ENCODE data around the gene NOP10. TPM values are rescaled to one million over a fixed set of nuclear protein-coding genes. Genes with fewer than 3 reads are reported as not detected.
A peak's percentile ranks its signal among the peaks of the same experiment; 100 is the strongest.

The NOP10 gene
- total and polyA plus RNA-seq, 2 of the 13 experiments (the other 11 are each of a cell fraction or from before 2014, with no cell fraction given): 239 to 369 TPM

DNA sequence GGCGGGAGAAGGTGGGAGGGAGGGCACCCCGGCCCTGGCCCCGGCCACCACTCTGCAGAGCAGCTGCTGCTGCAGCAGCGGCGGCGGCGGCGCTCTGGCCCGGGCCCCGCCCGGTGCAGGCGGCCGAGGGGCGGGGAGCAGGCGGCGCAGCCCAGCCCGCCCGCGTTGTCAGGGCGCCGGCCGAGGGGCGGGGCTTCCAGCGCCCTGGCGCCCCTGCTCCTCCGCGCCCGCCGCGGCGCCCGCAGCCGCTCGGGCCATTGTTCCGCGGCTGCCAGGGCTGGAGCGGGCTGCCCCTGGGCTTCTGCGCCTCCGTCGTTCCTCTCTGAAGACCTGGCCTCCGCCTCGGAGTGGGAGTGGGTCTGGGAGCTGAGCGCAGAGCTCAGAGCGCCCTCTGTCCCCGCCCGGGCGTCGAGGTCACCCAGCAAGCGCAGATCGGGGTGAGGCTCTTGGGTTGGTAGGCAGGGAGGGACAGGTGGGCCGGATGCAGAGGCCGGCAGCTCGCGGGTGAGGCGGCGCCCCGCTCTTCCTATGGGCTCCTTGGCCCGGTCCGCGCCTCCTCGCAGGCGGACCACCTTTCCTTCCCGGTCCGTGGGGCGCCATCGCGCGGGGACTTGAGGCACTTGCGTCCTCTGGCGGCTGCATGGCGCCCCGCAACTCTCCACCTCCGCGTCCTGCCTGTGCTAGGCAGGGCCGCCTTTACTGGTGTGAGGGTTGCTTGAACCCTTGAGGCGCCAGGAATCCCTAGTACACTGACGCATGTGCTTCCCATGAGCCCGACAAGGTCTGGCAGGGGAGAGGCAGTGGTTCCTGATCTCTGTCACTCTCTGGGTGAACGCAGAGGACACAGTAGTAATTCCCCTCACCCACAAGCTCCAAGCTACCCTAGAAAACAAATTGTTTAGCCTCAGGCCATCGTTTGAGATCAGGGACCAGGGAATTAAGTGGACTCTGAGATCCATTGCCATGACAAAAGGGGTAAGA lies 24.5 kb upstream of the NOP10 start, which contains the start of gene LPCAT4 (continued):
- TF ChIP-seq, protein P1, sequence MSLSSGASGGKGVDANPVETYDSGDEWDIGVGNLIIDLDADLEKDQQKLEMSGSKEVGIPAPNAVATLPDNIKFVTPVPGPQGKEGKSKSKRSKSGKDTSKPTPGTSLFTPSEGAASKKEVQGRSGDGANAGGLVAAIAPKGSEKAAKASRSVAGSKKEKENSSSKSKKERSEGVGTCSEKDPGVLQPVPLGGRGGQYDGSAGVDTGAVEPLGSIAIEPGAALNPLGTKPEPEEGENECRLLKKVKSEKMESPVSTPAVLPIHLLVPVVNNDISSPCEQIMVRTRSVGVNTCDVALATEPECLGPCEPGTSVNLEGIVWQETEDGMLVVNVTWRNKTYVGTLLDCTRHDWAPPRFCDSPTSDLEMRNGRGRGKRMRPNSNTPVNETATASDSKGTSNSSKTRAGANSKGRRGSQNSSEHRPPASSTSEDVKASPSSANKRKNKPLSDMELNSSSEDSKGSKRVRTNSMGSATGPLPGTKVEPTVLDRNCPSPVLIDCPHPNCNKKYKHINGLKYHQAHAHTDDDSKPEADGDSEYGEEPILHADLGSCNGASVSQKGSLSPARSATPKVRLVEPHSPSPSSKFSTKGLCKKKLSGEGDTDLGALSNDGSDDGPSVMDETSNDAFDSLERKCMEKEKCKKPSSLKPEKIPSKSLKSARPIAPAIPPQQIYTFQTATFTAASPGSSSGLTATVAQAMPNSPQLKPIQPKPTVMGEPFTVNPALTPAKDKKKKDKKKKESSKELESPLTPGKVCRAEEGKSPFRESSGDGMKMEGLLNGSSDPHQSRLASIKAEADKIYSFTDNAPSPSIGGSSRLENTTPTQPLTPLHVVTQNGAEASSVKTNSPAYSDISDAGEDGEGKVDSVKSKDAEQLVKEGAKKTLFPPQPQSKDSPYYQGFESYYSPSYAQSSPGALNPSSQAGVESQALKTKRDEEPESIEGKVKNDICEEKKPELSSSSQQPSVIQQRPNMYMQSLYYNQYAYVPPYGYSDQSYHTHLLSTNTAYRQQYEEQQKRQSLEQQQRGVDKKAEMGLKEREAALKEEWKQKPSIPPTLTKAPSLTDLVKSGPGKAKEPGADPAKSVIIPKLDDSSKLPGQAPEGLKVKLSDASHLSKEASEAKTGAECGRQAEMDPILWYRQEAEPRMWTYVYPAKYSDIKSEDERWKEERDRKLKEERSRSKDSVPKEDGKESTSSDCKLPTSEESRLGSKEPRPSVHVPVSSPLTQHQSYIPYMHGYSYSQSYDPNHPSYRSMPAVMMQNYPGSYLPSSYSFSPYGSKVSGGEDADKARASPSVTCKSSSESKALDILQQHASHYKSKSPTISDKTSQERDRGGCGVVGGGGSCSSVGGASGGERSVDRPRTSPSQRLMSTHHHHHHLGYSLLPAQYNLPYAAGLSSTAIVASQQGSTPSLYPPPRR (CRISPR knock-in tag; IDR thresholded peaks at IDR 0.05; ENCODE audit: borderline replicate concordance): no peak
- TF ChIP-seq, protein P2, sequence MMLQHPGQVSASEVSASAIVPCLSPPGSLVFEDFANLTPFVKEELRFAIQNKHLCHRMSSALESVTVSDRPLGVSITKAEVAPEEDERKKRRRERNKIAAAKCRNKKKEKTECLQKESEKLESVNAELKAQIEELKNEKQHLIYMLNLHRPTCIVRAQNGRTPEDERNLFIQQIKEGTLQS (CRISPR knock-in tag; IDR thresholded peaks at IDR 0.05): no peak
- TF ChIP-seq STAG1 (CRISPR knock-in tag; IDR thresholded peaks at IDR 0.05) (peak; percentile 74), NAIF1 (CRISPR knock-in tag; IDR thresholded peaks at IDR 0.05; ENCODE audit: borderline replicate concordance) (no peak), ZNF263 (CRISPR knock-in tag; IDR thresholded peaks at IDR 0.05) (no peak), ISX (CRISPR knock-in tag; conservative IDR thresholded peaks at IDR 0.05) (no peak), RBAK (CRISPR knock-in tag; IDR thresholded peaks at IDR 0.05) (no peak), BORCS8-MEF2B (CRISPR knock-in tag; IDR thresholded peaks at IDR 0.05) (peak; percentile 65; the same call in 1 of the 2 replicates), ZNF614 (CRISPR knock-in tag; IDR thresholded peaks at IDR 0.05; ENCODE audit: borderline replicate concordance) (0 out of 2 replicates have a peak, but pooled peaks have one; percentile 55), SIN3B (IDR thresholded peaks at IDR 0.05; ENCODE audit: low read length) (no peak), ZFP36L1 (CRISPR knock-in tag; IDR thresholded peaks at IDR 0.05) (no peak)
- TF ChIP-seq, protein P3, sequence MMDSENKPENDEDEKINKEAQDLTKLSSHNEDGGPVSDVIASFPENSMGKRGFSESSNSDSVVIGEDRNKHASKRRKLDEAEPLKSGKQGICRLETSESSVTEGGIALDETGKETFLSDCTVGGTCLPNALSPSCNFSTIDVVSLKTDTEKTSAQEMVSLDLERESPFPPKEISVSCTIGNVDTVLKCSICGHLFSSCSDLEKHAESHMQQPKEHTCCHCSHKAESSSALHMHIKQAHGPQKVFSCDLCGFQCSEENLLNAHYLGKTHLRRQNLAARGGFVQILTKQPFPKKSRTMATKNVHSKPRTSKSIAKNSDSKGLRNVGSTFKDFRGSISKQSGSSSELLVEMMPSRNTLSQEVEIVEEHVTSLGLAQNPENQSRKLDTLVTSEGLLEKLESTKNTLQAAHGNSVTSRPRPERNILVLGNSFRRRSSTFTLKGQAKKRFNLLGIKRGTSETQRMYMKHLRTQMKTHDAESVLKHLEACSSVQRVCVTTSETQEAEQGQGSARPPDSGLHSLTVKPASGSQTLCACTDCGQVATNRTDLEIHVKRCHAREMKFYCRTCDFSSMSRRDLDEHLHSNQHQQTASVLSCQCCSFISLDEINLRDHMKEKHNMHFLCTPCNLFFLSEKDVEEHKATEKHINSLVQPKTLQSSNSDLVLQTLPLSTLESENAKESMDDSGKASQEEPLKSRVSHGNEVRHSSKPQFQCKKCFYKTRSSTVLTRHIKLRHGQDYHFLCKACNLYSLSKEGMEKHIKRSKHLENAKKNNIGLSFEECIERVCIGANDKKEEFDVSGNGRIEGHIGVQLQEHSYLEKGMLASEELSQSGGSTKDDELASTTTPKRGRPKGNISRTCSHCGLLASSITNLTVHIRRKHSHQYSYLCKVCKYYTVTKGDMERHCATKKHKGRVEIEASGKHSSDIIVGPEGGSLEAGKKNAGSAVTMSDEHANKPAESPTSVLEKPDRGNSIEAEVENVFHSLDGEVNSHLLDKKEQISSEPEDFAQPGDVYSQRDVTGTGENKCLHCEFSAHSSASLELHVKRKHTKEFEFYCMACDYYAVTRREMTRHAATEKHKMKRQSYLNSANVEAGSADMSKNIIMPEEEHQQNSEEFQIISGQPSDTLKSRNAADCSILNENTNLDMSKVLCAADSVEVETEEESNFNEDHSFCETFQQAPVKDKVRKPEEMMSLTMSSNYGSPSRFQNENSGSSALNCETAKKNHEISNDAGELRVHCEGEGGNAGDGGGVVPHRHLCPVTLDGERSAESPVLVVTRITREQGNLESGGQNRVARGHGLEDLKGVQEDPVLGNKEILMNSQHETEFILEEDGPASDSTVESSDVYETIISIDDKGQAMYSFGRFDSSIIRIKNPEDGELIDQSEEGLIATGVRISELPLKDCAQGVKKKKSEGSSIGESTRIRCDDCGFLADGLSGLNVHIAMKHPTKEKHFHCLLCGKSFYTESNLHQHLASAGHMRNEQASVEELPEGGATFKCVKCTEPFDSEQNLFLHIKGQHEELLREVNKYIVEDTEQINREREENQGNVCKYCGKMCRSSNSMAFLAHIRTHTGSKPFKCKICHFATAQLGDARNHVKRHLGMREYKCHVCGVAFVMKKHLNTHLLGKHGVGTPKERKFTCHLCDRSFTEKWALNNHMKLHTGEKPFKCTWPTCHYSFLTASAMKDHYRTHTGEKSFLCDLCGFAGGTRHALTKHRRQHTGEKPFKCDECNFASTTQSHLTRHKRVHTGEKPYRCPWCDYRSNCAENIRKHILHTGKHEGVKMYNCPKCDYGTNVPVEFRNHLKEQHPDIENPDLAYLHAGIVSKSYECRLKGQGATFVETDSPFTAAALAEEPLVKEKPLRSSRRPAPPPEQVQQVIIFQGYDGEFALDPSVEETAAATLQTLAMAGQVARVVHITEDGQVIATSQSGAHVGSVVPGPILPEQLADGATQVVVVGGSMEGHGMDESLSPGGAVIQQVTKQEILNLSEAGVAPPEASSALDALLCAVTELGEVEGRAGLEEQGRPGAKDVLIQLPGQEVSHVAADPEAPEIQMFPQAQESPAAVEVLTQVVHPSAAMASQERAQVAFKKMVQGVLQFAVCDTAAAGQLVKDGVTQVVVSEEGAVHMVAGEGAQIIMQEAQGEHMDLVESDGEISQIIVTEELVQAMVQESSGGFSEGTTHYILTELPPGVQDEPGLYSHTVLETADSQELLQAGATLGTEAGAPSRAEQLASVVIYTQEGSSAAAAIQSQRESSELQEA (CRISPR knock-in tag; IDR thresholded peaks at IDR 0.05; ENCODE audit: not compliant biosample characterization): peak; percentile 79
- TF ChIP-seq, protein P4, sequence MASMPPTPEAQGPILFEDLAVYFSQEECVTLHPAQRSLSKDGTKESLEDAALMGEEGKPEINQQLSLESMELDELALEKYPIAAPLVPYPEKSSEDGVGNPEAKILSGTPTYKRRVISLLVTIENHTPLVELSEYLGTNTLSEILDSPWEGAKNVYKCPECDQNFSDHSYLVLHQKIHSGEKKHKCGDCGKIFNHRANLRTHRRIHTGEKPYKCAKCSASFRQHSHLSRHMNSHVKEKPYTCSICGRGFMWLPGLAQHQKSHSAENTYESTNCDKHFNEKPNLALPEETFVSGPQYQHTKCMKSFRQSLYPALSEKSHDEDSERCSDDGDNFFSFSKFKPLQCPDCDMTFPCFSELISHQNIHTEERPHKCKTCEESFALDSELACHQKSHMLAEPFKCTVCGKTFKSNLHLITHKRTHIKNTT (CRISPR knock-in tag; IDR thresholded peaks at IDR 0.05): no peak
